Nephron (organoid): Measurements from ENCODE around the gene LSAMP.

Experiments
- H3K27ac Mint-ChIP-seq, 3 experiments: 2 replicates each; pipeline ENCODE4 v1.8.0; 2020; ENCODE audit warnings: mixed read lengths in 3 of 3, mild to moderate bottlenecking in 2 of 3, moderate library complexity in 1 of 3
- H3K27me3 Mint-ChIP-seq: 2 replicates; pipeline ENCODE4 v1.8.0; 2021; ENCODE audit warnings: low read depth, mild to moderate bottlenecking, moderate library complexity, mixed read lengths
- H3K36me3 Mint-ChIP-seq: 2 replicates; pipeline ENCODE4 v1.8.0; 2020; ENCODE audit warnings: low read depth, mixed read lengths
- H3K4me1 Mint-ChIP-seq: 2 replicates; pipeline ENCODE4 v1.8.0; 2020; ENCODE audit warnings: mixed read lengths
- H3K4me3 Mint-ChIP-seq, 3 experiments: 2 replicates each; pipeline ENCODE4 v1.8.0; 2020; ENCODE audit warnings: mild to moderate bottlenecking in 3 of 3, mixed read lengths in 3 of 3, moderate library complexity in 2 of 3
- H3K9me3 Mint-ChIP-seq: 2 replicates; pipeline ENCODE4 v1.8.0; 2020; ENCODE audit warnings: mixed read lengths
- CTCF ChIP-seq, 3 experiments: fragments of 200-600 bp; sonication (generic); IDR thresholded peaks; one replicate each; pipeline ENCODE4 v1.5.0; 2021; ENCODE audit warnings: antibody characterized with exemption in 3 of 3; ENCODE audit not compliant: unreplicated experiment in 3 of 3

Gene LSAMP

GRCh38 chr3:116299646-116300081 is 145.6 kb downstream of the LSAMP start:
- H3K27ac Mint-ChIP-seq: no peak overlapping the region
- no peaks in the 10 kb centered on the region for H3K27me3 Mint-ChIP-seq
- H3K36me3 Mint-ChIP-seq: no peaks in the 10 kb centered on the region
- peaks cover 5% of the 10 kb centered on the region for H3K4me1 Mint-ChIP-seq
- H3K4me3 Mint-ChIP-seq: no peak overlapping the region
- TF ChIP-seq CTCF (IDR thresholded peaks at IDR 0.05; ENCODE audit: unreplicated experiment in 3 of 3): no peak
- no peaks in the 10 kb centered on the region for H3K9me3 Mint-ChIP-seq

- no peak for TF ChIP-seq CTCF (IDR thresholded peaks at IDR 0.05; ENCODE audit: unreplicated experiment in 3 of 3)
- peaks cover 5% of the 10 kb centered on the region for H3K4me1 Mint-ChIP-seq
- H3K27me3 Mint-ChIP-seq: no peaks in the 10 kb centered on the region
- no peak overlapping the region for H3K4me3 Mint-ChIP-seq
- no peaks in the 10 kb centered on the region for H3K9me3 Mint-ChIP-seq
- H3K27ac Mint-ChIP-seq: no peak overlapping the region
- H3K36me3 Mint-ChIP-seq: no peaks in the 10 kb centered on the region
Measured at GRCh38 chr3:116298151-116298550, 147.1 kb downstream of the LSAMP start.

- Mint-ChIP-seq H3K27ac (no peak overlapping the region), H3K27me3 (no peaks in the 10 kb centered on the region), H3K36me3 (no peaks in the 10 kb centered on the region), H3K4me3 (no peak overlapping the region), H3K9me3 (no peaks in the 10 kb centered on the region), H3K4me1 (peaks cover 9% of the 10 kb centered on the region)
- no peak for TF ChIP-seq CTCF (IDR thresholded peaks at IDR 0.05; ENCODE audit: unreplicated experiment in 3 of 3)
Measured at GRCh38 chr3:116291141-116291540, 154.1 kb downstream of the LSAMP start.

GRCh38 chr3:116288485-116288884 is 156.8 kb downstream of the LSAMP start:
- no peak overlapping the region for H3K4me3 Mint-ChIP-seq

GRCh38 chr3:116285781-116286421 is 159.4 kb downstream of the LSAMP start:
- no peak overlapping the region for H3K4me3 Mint-ChIP-seq
- H3K27me3 Mint-ChIP-seq: no peaks in the 10 kb centered on the region
- no peak for TF ChIP-seq CTCF (IDR thresholded peaks at IDR 0.05; ENCODE audit: unreplicated experiment in 3 of 3)
- no peaks in the 10 kb centered on the region for H3K36me3 Mint-ChIP-seq
- H3K4me1 Mint-ChIP-seq: peaks cover 9% of the 10 kb centered on the region
- H3K27ac Mint-ChIP-seq: no peak overlapping the region
- H3K9me3 Mint-ChIP-seq: no peaks in the 10 kb centered on the region

More at GRCh38 chr3:116288485-116288884, 156.8 kb downstream of the LSAMP start:
- Mint-ChIP-seq H3K4me1 (peaks cover 9% of the 10 kb centered on the region), H3K27ac (no peak overlapping the region), H3K36me3 (no peaks in the 10 kb centered on the region), H3K9me3 (no peaks in the 10 kb centered on the region), H3K27me3 (no peaks in the 10 kb centered on the region)
- no peak for TF ChIP-seq CTCF (IDR thresholded peaks at IDR 0.05; ENCODE audit: unreplicated experiment in 3 of 3)
